Neuronal stem cell (in vitro differentiated cells): Measurements from ENCODE around the gene OVOL1.
A peak's percentile ranks its signal among the peaks of the same experiment; 100 is the strongest.

Source experiments
- DNase-seq: peaks from one replicate; pipeline ENCODE4 v3.0.0-alpha.2; 2013; ENCODE audit warnings: low spot score
- H2AFZ ChIP-seq: one replicate; pipeline ENCODE4 v1.6.1; 2013; ENCODE audit warnings: mild to moderate bottlenecking, low read length, inconsistent platforms
- H2AK5ac ChIP-seq: 2 replicates; pipeline ENCODE4 v1.6.1; 2013; ENCODE audit warnings: low read depth, mild to moderate bottlenecking, inconsistent platforms, low read length, moderate library complexity, mixed read lengths
- H2BK120ac ChIP-seq: 2 replicates; pipeline ENCODE4 v1.6.1; 2013; ENCODE audit warnings: low read depth, mild to moderate bottlenecking, inconsistent platforms, low read length, moderate library complexity, mixed read lengths
- H2BK12ac ChIP-seq: one replicate; pipeline ENCODE4 v1.6.1; 2013; ENCODE audit warnings: low read length, inconsistent platforms
- H2BK15ac ChIP-seq: 2 replicates; pipeline ENCODE4 v1.6.1; 2013; ENCODE audit warnings: mild to moderate bottlenecking, low read length, inconsistent platforms, mixed read lengths
- H2BK5ac ChIP-seq: one replicate; pipeline ENCODE4 v1.6.1; 2013; ENCODE audit warnings: inconsistent platforms, mild to moderate bottlenecking, low read length, moderate library complexity
- H3K14ac ChIP-seq: one replicate; pipeline ENCODE4 v1.6.1; 2013; ENCODE audit warnings: low read length, inconsistent platforms
- H3K18ac ChIP-seq: 2 replicates; pipeline ENCODE4 v1.6.1; 2013; ENCODE audit warnings: low read length, inconsistent platforms
- H3K23ac ChIP-seq: 2 replicates; pipeline ENCODE4 v1.6.1; 2013; ENCODE audit warnings: low read depth, mild to moderate bottlenecking, mixed read lengths, low read length, inconsistent platforms; ENCODE audit not compliant: poor library complexity
- H3K27ac ChIP-seq: replicated peaks from 3 replicates; pipeline ENCODE4 v1.5.1; 2013; ENCODE audit warnings: low read length, inconsistent platforms
- H3K27me3 ChIP-seq, 3 experiments: 2 replicates each; pipeline ENCODE4 v1.6.1; 2013; ENCODE audit warnings: low read length in 3 of 3, mild to moderate bottlenecking in 2 of 3, inconsistent platforms in 1 of 3, low read depth in 1 of 3, mixed read lengths in 1 of 3, moderate library complexity in 1 of 3; ENCODE audit not compliant: control insufficient read depth in 3 of 3, insufficient read depth in 3 of 3
- H3K36me3 ChIP-seq, 2 donors: replicated peaks in 1 of 2; 2 replicates each; pipeline ENCODE4 v1.6.1; 2013; ENCODE audit warnings: low read length in 2 of 2; ENCODE audit not compliant: control insufficient read depth in 2 of 2, insufficient read depth in 2 of 2
- H3K4ac ChIP-seq: 2 replicates; pipeline ENCODE4 v1.6.1; 2013; ENCODE audit warnings: inconsistent platforms, mild to moderate bottlenecking, low read length, moderate library complexity
- H3K4me1 ChIP-seq, 2 donors: 1 replicate in 1 of 2; 2 replicates in 1 of 2; pipeline ENCODE4 v1.6.1; 2013; ENCODE audit warnings: low read length in 2 of 2, low read depth in 1 of 2; ENCODE audit not compliant: control insufficient read depth in 2 of 2, insufficient read depth in 1 of 2
- H3K4me2 ChIP-seq: one replicate; pipeline ENCODE4 v1.6.1; 2013; ENCODE audit warnings: mild to moderate bottlenecking, low read length, inconsistent platforms; ENCODE audit not compliant: insufficient read depth, poor library complexity, severe bottlenecking
- H3K4me3 ChIP-seq, 2 donors: 2 replicates each; pipeline ENCODE4 v1.5.1; 2013; ENCODE audit warnings: low read length in 2 of 2, mild to moderate bottlenecking in 2 of 2, inconsistent platforms in 1 of 2, moderate library complexity in 1 of 2
- H3K79me1 ChIP-seq: one replicate; pipeline ENCODE4 v1.6.1; 2013; ENCODE audit warnings: low read depth, mild to moderate bottlenecking, inconsistent platforms, low read length, moderate library complexity
- H3K9ac ChIP-seq: one replicate; pipeline ENCODE4 v1.6.1; 2013; ENCODE audit warnings: mild to moderate bottlenecking, low read depth, low read length, inconsistent platforms; ENCODE audit not compliant: poor library complexity
- H3K9me3 ChIP-seq, 2 donors: replicated peaks in 1 of 2; 2 replicates each; pipeline versions ENCODE3 to v1.6.1; 2013; ENCODE audit warnings: low read length in 2 of 2, mild to moderate bottlenecking in 2 of 2, inconsistent platforms in 1 of 2, low read depth in 1 of 2, mixed read lengths in 1 of 2, moderate library complexity in 1 of 2; ENCODE audit not compliant: control insufficient read depth in 2 of 2, insufficient read depth in 1 of 2
- H4K8ac ChIP-seq: one replicate; pipeline ENCODE4 v1.6.1; 2013; ENCODE audit warnings: low read depth, mild to moderate bottlenecking, inconsistent platforms, low read length, moderate library complexity
- H4K91ac ChIP-seq: one replicate; pipeline ENCODE4 v1.6.1; 2013; ENCODE audit warnings: low read length, low read depth, mild to moderate bottlenecking, inconsistent platforms; ENCODE audit not compliant: poor library complexity
- WGBS, 2 donors: extraction: QIAGEN DNeasy Blood & Tissue Kit; methylation state at CpG; one replicate each; pipeline ENCODE4 v1.1.7; 2013; ENCODE audit warnings: missing lambda C conversion rate in 2 of 2, mixed read lengths in 1 of 2; ENCODE audit not compliant: insufficient read length in 2 of 2, insufficient replicate concordance in 1 of 2; ENCODE audit errors: extremely low coverage in 2 of 2; 5-methylcytosine and 5-hydroxymethylcytosine counted together

The OVOL1 gene

DNA sequence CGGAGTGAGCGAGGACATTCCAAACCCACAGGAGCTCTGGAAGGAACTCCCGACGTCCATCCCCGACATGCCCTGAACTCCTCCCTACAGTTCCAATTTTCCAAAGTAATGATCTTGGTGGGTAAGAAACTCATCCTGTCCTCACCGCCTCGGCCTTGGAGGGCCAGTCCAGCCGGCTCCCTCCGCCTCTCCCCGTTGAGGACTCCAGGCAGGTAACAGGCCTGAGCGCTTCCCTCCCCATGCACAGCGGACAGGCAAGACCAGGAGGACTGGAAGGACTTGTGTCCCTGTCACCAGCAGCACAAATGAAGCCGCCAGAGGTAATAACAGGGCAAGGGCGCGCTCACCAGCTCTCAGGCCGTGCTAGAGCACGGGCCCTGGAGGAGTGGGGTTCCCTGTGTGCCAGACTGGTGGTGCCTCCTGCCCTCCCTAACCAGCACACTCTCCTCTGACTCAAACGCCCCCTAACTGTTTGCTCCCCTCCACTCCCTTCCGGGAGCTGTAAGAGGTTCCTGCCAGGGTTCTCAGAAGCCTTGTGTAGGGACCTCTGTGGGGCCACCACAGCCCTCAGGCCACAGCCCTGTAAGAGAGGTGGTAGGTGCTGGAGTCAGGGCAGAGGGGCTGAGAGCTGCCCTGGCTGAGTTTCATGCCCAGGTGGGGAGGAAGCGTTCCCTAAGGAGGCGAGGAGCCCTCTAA lies 17.1 kb downstream of the OVOL1 start:
- Histone ChIP-seq H3K27me3 (peaks cover 0 to 39% (median 0%) of the 10 kb centered on the region in 3 experiments), H3K79me1 (no peaks in the 10 kb centered on the region), H2BK12ac (no peak overlapping the region), H3K23ac (peak overlapping the region; percentile 32), H2AFZ (no peak overlapping the region), H3K9ac (no peak overlapping the region), H2BK120ac (no peak overlapping the region), H4K8ac (no peak overlapping the region), H3K4me3 (no peak overlapping the region), H3K36me3 (no peaks in the 10 kb centered on the region), H2BK5ac (no peak overlapping the region), H3K4ac (no peak overlapping the region), H3K9me3 (no peaks in the 10 kb centered on the region), H3K14ac (no peak overlapping the region), H3K4me1 (no peaks in the 10 kb centered on the region), H3K27ac (no peak overlapping the region), H2BK15ac (no peak overlapping the region), H3K4me2 (no peak overlapping the region), H2AK5ac (peak overlapping the region; percentile 19), H4K91ac (no peak overlapping the region), H3K18ac (no peak overlapping the region)
- no CpG with 5 or more reads among the region's 21 CpGs for WGBS, 2 donors
- DNase-seq: no peak

DNA sequence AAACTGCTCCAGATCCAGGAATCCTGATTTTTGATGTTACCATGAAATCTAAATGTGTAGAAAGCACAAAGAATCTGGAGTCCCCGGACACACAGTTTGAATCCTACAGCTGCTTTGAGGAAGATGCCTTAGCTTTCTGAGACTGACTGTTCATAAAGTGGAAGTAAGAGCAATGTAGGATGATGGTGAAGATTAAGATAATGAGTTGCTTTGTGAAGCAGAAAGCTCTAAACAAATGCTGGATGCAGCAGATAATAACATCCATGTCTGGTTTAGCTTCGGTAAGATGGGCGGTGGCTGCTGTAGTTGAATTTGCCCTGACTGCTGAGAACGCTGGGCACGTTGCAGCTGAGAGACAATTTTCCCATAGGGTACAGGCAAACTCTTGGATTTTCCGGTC lies 20.1 kb downstream of the OVOL1 start:
- H3K14ac ChIP-seq: no peak overlapping the region
- no peaks in the 10 kb centered on the region for H3K79me1 ChIP-seq
- H3K9ac ChIP-seq: no peak overlapping the region
- no peak overlapping the region for H2BK5ac ChIP-seq
- peaks cover 0 to 2% of the 10 kb centered on the region in 2 donors for H3K4me1 ChIP-seq
- no peak overlapping the region for H4K8ac ChIP-seq
- peaks cover 0 to 2% of the 10 kb centered on the region in 2 donors for H3K36me3 ChIP-seq
- no peak for DNase-seq
- H3K23ac ChIP-seq: no peak overlapping the region
- no peak overlapping the region for H4K91ac ChIP-seq
- H2BK12ac ChIP-seq: no peak overlapping the region
- H3K4ac ChIP-seq: no peak overlapping the region
- peaks cover 0 to 20% (median 0%) of the 10 kb centered on the region in 3 experiments for H3K27me3 ChIP-seq
- WGBS, 2 donors: no CpG with 5 or more reads among the region's 6 CpGs
- H2BK15ac ChIP-seq: no peak overlapping the region
- H3K9me3 ChIP-seq: peaks cover 0 to 2% of the 10 kb centered on the region in 2 donors
- no peak overlapping the region for H3K27ac ChIP-seq
- no peak overlapping the region for H3K4me3 ChIP-seq
- H2AK5ac ChIP-seq: no peak overlapping the region
- no peak overlapping the region for H2BK120ac ChIP-seq
- no peak overlapping the region for H2AFZ ChIP-seq
- H3K18ac ChIP-seq: no peak overlapping the region
- no peak overlapping the region for H3K4me2 ChIP-seq

DNA sequence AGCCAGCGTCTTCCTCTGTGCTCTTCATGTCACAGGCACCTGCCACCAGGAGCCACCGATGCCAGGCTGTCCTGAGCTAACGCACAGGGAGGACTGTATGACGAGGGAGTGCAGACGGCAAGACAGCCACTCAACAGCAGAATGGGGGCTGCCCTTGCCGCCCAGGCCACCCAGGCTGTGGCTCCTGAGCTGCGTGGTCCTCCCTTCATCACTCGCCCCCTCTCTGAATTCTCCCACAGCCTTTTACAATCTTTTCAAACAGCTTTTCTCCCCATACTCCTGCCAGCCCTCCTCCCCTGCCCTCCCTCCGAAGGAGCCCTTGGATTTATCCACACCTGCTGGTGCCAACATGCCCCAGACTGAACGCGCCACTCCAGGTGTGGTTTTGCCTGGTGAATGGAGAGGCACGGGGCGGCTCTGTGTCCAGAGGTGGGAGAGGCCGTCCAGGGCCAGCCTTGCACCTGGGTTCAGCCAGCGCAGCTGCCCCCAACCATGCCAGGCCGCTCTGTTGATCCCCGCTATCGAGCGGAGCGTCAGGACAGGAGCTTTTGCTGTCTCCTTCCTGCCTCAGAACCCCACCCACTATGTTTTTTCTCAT lies 22.0 kb downstream of the OVOL1 start:
- no peak overlapping the region for H2AK5ac ChIP-seq
- H3K27me3 ChIP-seq: peaks cover 0 to 6% (median 0%) of the 10 kb centered on the region in 3 experiments
- no peak overlapping the region for H2AFZ ChIP-seq
- H2BK15ac ChIP-seq: no peak overlapping the region
- no CpG with 5 or more reads among the region's 20 CpGs for WGBS, 2 donors
- H3K4ac ChIP-seq: no peak overlapping the region
- no peak overlapping the region for H3K23ac ChIP-seq
- no peaks in the 10 kb centered on the region for H3K79me1 ChIP-seq
- no peak overlapping the region for H2BK5ac ChIP-seq
- H3K9me3 ChIP-seq: peaks cover 0 to 2% of the 10 kb centered on the region in 2 donors
- no peak overlapping the region for H3K18ac ChIP-seq
- no peak overlapping the region for H3K27ac ChIP-seq
- no peak overlapping the region for H4K91ac ChIP-seq
- no peak for DNase-seq
- no peak overlapping the region for H3K14ac ChIP-seq
- H3K36me3 ChIP-seq: peaks cover 0 to 2% of the 10 kb centered on the region in 2 donors
- H3K9ac ChIP-seq: no peak overlapping the region
- no peak overlapping the region for H4K8ac ChIP-seq
- no peak overlapping the region for H3K4me3 ChIP-seq
- no peak overlapping the region for H2BK120ac ChIP-seq
- peaks cover 0 to 2% of the 10 kb centered on the region in 2 donors for H3K4me1 ChIP-seq
- no peak overlapping the region for H3K4me2 ChIP-seq
- no peak overlapping the region for H2BK12ac ChIP-seq

DNA sequence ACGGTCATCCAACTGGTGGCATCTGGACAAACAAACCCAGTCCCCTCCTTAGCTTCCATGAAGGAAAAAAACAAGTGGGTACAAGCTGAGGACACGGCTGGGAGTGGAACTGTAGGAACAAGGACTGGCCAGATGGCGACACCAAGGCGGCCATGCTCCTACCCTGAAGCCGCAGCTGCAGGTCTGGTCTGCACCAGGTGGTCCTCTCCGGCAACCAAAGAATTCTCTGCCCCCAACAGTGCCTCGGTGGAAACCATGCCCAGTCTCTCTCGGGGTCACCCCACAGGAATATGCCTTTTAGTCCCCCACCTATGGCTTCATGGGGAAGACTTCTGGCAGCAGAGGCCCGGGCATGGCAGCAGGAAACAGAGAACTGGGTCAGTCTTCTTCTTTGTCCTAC lies 22.6 kb downstream of the OVOL1 start:
- Histone ChIP-seq H3K4ac (no peak overlapping the region), H2AFZ (no peak overlapping the region), H4K91ac (no peak overlapping the region), H3K4me2 (no peak overlapping the region), H2BK12ac (no peak overlapping the region), H2AK5ac (no peak overlapping the region), H3K23ac (no peak overlapping the region), H3K27me3 (no peaks in the 10 kb centered on the region), H3K4me3 (no peak overlapping the region), H3K14ac (no peak overlapping the region), H3K79me1 (no peaks in the 10 kb centered on the region), H3K9me3 (peaks cover 0 to 2% of the 10 kb centered on the region in 2 donors), H3K18ac (no peak overlapping the region), H2BK15ac (no peak overlapping the region), H3K4me1 (peaks cover 0 to 2% of the 10 kb centered on the region in 2 donors), H2BK120ac (no peak overlapping the region), H3K27ac (no peak overlapping the region), H3K36me3 (peaks cover 0 to 2% of the 10 kb centered on the region in 2 donors), H3K9ac (no peak overlapping the region), H4K8ac (no peak overlapping the region), H2BK5ac (no peak overlapping the region)
- DNase-seq: no peak
- WGBS, 2 donors: no CpG with 5 or more reads among the region's 9 CpGs
